HEK293T (cell line): Measurements from ENCODE around the gene MITF.

Experiments used
- CTCF ChIA-PET: fragments of 350-600 bp; formaldehyde crosslinking; extraction: SDS; loops from one replicate; lab custom pipeline; 2021; ENCODE audit warnings: antibody characterized with exemption, inconsistent platforms; lab: Yijun Ruan, JAX
- POLR2A ChIA-PET: fragments of 350-600 bp; formaldehyde crosslinking; extraction: SDS; loops from one replicate; lab custom pipeline; 2020; ENCODE audit warnings: antibody characterized with exemption, inconsistent platforms; lab: Yijun Ruan, JAX
- DNase-seq: peaks from one replicate; pipeline ENCODE4 v3.0.0; 2012; ENCODE audit warnings: mixed read lengths; ENCODE audit errors: extremely low spot score
- ARNT ChIP-seq: fragments of 450-650 bp; IDR thresholded peaks from 2 replicates; pipeline ENCODE4 v1.6.1; 2017; ENCODE audit warnings: mild to moderate bottlenecking
- BHLHE40 ChIP-seq: fragments of 450-650 bp; IDR thresholded peaks from 2 replicates; pipeline ENCODE4 v1.6.1; 2016; ENCODE audit warnings: mild to moderate bottlenecking, moderate library complexity, borderline replicate concordance
- CTBP1 ChIP-seq: fragments of 450-650 bp; IDR thresholded peaks from 2 replicates; pipeline ENCODE4 v1.6.1; 2016; ENCODE audit warnings: borderline replicate concordance
- ELF4 ChIP-seq: fragments of 450-650 bp; IDR thresholded peaks from 2 replicates; pipeline ENCODE4 v1.6.1; 2017; ENCODE audit warnings: antibody characterized with exemption
- FOXA1 ChIP-seq: fragments of 450-650 bp; IDR thresholded peaks from 2 replicates; pipeline ENCODE4 v1.6.1; 2016; ENCODE audit warnings: mild to moderate bottlenecking
- FOXK2 ChIP-seq: fragments of 450-650 bp; IDR thresholded peaks from 2 replicates; pipeline ENCODE4 v1.6.1; 2016; ENCODE audit warnings: mild to moderate bottlenecking
- FOXM1 ChIP-seq: fragments of 450-650 bp; IDR thresholded peaks from 2 replicates; pipeline ENCODE4 v1.6.1; 2017; ENCODE audit warnings: mild to moderate bottlenecking, borderline replicate concordance
- HDGF ChIP-seq: fragments of 450-650 bp; IDR thresholded peaks from 2 replicates; pipeline ENCODE4 v1.6.1; 2017; ENCODE audit warnings: antibody characterized with exemption, borderline replicate concordance
- L3MBTL2 ChIP-seq: fragments of 450-650 bp; conservative IDR thresholded peaks from 2 replicates; pipeline ENCODE4 v1.6.1; 2016; ENCODE audit warnings: mild to moderate bottlenecking
- LEF1 ChIP-seq: fragments of 450-650 bp; IDR thresholded peaks from 2 replicates; pipeline ENCODE4 v1.6.1; 2017; ENCODE audit warnings: mild to moderate bottlenecking, borderline replicate concordance
- NFRKB ChIP-seq: fragments of 450-650 bp; IDR thresholded peaks from 2 replicates; pipeline ENCODE4 v1.6.1; 2016; ENCODE audit warnings: mild to moderate bottlenecking, moderate library complexity
- SP1 ChIP-seq: fragments of 450-650 bp; IDR thresholded peaks from 2 replicates; pipeline ENCODE4 v1.6.1; 2017
- SUZ12 ChIP-seq: fragments of 450-650 bp; IDR thresholded peaks from 2 replicates; pipeline ENCODE4 v1.6.1; 2016; ENCODE audit warnings: mild to moderate bottlenecking
- TARDBP ChIP-seq: fragments of 450-650 bp; IDR thresholded peaks from 2 replicates; pipeline ENCODE4 v1.6.1; 2016
- ZNF384 ChIP-seq: fragments of 450-650 bp; IDR thresholded peaks from 2 replicates; pipeline ENCODE4 v1.6.1; 2016
- TF ChIP-seq, protein P1 (sequence below): fragments of 450-650 bp; IDR thresholded peaks from 2 replicates; pipeline ENCODE4 v1.6.1; 2016

The MITF gene

DNA sequence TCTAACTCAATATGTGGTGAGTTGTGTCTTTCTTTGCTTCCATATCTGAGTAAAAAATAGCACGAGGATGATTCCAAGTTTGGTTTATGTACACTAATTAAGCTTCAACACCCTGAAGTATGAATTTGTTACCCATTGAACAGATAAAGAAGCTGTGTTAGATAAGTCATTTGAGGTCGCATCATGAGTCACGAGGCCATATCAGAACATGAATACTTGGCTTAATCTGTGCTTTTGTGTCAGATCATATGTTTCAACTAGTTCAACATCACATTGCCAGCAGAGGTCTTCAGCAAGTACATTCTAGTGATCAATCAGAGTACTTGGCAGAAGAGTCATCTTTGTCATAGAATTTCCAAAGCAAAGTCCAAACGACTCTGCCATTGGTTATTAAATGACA lies 26.3 kb upstream of the MITF start:
- TF ChIP-seq, protein P1, sequence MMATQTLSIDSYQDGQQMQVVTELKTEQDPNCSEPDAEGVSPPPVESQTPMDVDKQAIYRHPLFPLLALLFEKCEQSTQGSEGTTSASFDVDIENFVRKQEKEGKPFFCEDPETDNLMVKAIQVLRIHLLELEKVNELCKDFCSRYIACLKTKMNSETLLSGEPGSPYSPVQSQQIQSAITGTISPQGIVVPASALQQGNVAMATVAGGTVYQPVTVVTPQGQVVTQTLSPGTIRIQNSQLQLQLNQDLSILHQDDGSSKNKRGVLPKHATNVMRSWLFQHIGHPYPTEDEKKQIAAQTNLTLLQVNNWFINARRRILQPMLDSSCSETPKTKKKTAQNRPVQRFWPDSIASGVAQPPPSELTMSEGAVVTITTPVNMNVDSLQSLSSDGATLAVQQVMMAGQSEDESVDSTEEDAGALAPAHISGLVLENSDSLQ: no peak
- TF ChIP-seq ARNT: no peak
- POLR2A ChIA-PET: no interaction called here
- DNase-seq: no peak
- CTCF ChIA-PET: no interaction called here

DNA sequence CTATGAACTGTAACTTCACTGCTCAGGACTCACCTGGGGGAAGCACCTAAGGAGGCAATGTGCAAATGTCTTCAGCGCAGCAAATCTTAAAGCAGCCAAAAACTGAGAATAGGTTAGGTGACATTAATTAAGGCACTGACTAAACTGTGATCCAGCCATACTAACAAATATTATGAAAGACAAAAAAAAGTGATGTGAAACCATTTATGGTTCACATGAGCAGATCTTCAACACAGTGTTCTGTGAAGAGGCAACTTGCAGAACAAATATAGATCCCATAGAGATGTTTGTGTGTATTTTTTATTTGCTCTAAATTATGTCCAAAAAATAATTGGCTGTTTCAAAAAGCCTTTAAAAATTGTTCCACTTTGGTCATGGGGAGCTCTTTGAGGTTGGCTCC lies 24.1 kb upstream of the MITF start:
- DNase-seq: no peak
- ChIA-PET POLR2A (no interaction called here), CTCF (no interaction called here)
- TF ChIP-seq FOXM1 (no peak), ELF4 (no peak), FOXA1 (no peak), ARNT (no peak), TARDBP (no peak), NFRKB (no peak), BHLHE40 (no peak), SUZ12 (no peak), LEF1 (no peak), HDGF (no peak), L3MBTL2 (no peak), SP1 (no peak), FOXK2 (no peak), ZNF384 (no peak)

DNA sequence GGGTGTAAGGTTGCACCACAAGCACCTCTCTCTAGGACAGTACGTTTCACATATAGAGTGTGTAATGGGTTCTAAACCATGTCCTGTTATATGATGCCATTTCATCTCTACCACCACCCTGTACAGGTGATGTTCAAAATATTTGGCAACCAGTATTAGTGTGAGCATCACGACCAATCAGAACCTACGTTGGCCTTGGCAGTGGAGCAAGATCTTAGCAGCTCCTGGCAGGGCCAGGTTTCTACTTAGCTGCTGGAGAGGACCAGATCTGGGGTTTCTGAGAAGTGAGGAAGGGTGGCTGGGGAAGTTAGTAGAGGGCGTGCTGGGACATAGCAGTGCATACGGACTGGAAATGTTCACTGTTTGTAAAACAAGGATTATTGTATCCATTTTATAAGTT lies 23.1 kb upstream of the MITF start:
- TF ChIP-seq FOXA1 (no peak), ZNF384 (no peak), FOXM1 (no peak), LEF1 (no peak), L3MBTL2 (no peak), BHLHE40 (no peak), FOXK2 (no peak), ARNT (no peak)
- TF ChIP-seq, protein P1: no peak
- DNase-seq: no peak
- POLR2A ChIA-PET: no interaction called here
- CTCF ChIA-PET: no interaction called here

DNA sequence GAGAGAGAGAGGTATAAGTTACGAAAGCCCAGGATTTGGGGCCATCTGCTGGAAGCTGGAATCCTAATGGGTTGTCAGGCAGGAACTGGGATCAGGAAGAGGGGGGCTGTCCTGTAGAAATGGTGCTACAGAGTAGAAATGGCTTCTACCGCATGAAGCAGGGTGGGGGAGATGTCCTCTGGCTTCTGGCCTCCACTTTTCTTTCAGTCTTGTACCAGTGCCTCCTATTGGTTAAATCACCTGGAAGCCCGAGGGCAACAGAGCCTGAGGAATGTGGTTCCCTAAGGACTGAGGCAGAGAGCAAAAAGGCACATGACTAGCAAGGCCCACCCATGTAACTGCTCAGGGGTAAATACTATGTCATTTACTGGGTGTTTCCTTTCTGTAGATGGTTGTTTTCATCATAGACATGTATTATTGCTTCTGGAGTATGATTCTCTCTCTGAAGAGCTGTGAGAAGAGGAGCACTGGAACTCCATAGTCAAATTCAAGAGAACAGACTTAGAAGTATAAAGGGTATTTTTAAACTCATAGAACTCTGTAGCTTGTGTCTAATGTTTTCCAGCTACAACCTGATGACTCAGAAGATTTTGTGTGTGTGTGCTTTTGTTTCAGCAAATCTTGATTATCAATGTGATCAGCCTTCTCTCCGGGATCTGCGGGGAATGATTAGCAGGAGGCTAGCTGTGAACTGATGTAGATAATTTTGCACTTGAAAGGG lies 20.2 kb upstream of the MITF start:
- CTCF ChIA-PET: interaction anchor here (0.9 to 1.0 kb wide), 2 partner anchors 12 to 15 kb away, joined by 3 read pairs; no protein-coding TSS in a partner anchor
- DNase-seq: no peak
- TF ChIP-seq TARDBP (no peak), ELF4 (no peak)
- POLR2A ChIA-PET: interaction anchor here (1.4 kb wide), 1 partner anchor 20 kb away, joined by 3 read pairs; the partner anchor contains the start of gene MITF

DNA sequence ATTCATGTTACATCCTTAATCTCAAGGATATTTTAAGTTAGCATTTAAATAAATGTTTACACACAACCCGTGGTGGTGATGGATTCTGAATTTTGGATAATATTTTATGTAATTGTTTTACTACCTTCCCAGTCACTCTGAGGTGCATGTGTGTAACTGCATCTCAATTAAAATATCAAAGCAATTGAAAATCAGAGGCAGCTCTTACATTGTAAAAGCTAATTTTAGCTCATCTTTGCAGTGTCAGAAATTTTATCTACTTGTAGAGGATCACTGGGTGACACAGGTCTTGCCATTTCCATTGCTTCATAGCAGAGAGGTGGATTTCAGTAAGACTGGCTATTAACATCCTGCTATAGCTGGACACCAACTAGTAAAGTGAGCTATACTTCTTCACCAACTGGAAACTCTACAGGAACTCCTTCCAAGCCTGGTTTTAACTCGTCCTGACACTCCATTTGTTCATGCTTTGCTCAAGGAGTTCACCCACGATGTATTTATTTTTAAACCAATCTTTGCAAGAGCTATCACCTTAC lies 19.6 kb upstream of the MITF start:
- TF ChIP-seq SUZ12 (no peak), FOXK2 (no peak), FOXM1 (no peak), HDGF (no peak), TARDBP (no peak), CTBP1 (no peak), L3MBTL2 (no peak), ELF4 (no peak), BHLHE40 (no peak), FOXA1 (no peak), LEF1 (no peak), NFRKB (no peak), SP1 (no peak), ZNF384 (no peak), ARNT (no peak)
- TF ChIP-seq, protein P1: no peak
- DNase-seq: no peak
- POLR2A ChIA-PET: interaction anchor here (1.4 kb wide), 1 partner anchor 19 kb away, joined by 3 read pairs; the partner anchor contains the start of gene MITF
- CTCF ChIA-PET: no interaction called here

DNA sequence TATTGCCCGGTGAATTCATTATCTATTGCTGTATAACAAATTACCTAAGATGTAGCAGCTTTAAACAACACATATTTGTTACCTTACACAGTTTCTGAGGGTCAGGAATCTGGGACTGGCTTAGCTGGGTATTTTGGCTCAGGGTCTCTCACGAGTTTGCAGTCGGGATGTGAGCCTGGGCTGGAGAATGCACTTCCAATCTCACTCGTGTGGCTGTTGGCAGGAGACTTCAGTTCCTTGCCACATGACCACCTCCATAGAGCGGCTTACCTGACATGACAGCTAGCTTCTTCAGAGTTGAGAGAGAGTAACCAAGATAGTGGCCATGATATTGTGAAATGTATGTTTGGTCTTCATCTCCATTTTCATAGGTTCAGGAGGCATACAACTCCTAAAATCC lies 18.4 kb upstream of the MITF start:
- ChIA-PET CTCF (no interaction called here), POLR2A (no interaction called here)
- no peak for DNase-seq
- TF ChIP-seq ZNF384 (no peak), HDGF (no peak)

DNA sequence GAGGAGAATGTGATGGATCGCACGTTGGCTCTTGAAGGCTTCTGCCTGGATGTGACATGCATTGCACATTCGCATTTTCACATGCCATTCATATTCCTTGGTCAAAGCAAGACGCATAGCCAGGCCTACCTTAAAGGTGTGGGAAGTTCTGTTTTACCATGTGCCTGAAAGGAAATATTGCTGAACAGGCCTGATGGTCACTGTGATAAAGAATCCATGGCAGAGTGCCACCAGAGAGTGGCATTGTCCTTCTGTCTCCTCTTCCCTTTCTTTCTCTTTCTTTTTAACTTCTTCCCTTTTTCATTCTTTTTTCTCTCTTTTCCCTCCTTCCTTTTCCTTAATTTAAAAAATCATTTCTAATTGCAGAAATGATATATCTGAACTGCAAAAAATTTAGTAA lies 15.9 kb upstream of the MITF start:
- TF ChIP-seq, protein P1: no peak
- TF ChIP-seq BHLHE40 (no peak), SP1 (no peak), FOXK2 (no peak)
- ChIA-PET POLR2A (no interaction called here), CTCF (no interaction called here)
- DNase-seq: no peak
